Measurements from ENCODE around the gene KRTAP10-10. TPM values are rescaled to one million over a fixed set of nuclear protein-coding genes. Genes with fewer than 3 reads are reported as not detected.
A peak's percentile ranks its signal among the peaks of the same experiment; 100 is the strongest.

The KRTAP10-10 gene
- total and polyA plus RNA-seq, 2 of the 8 experiments (the other 6 are each of a cell fraction or from before 2014, with no cell fraction given) = not detected

DNA sequence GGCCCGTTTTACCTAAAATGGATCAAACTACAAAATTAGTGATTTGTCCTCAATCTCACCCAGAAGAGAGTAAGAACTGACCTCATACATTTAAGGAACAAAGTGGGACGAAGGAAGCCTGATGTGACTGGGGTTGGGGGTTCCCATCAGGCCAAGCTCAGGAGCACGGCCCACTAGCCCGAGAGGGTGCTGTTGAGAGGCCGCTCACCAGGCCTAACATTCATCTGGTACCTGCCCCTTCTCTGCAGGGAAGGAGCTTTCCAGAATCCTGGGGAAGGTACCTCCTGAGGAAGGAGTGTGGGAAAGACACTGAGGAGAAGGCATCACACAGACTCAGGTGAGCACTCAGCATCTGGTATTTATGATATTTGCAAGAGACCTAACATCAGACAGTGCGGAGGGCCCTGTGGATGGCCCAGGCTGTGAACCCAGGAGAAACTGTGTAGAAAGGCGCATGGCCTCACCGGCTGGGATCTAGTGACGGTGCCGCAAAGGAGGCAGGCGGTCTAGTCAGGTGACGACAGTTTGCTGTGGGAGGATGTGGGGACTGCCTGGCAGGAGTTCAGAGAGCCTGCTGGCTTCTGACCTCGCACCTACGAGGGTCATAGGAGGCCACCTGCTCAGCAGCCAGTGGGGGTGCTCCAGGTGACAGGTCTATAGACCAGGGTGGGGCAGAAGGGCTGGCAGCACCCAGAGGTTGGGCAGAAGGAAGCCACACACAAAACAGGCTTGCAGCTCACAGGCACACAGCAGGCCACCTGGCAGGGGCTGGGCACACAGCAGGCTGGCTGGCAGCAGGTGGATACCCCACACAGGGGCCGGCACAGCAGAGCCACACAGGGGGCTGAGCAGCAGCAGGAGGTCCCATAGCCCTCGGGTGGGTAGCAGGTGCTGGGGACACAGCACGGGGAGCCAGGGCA, 16.8 kb downstream of the KRTAP10-10 start:
- Histone ChIP-seq H3K23ac (ENCODE audit: insufficient read length) (no peak overlapping the region), H3K79me1 (ENCODE audit: low read depth, low read length) (no peaks in the 10 kb centered on the region), H3K36me3 (ENCODE audit: control insufficient read depth in 2 of 4, insufficient read depth in 4 of 4, low read length in 3 of 4) (no peaks in the 10 kb centered on the region), H2BK5ac (ENCODE audit: low read depth, low read length) (no peak overlapping the region), H3K14ac (ENCODE audit: insufficient read length) (no peak overlapping the region), H3K23me2 (ENCODE audit: low read depth, low read length) (no peaks in the 10 kb centered on the region), H3K4me3 (ENCODE audit: extremely low read depth in 1 of 4, insufficient read depth in 2 of 4, low read depth in 3 of 4, low read length in 4 of 4) (no peak overlapping the region), H2BK120ac (replicated peaks; ENCODE audit: low read depth, low read length) (no peak overlapping the region), H2AK5ac (ENCODE audit: low read depth, low read length) (0 out of 2 replicates have a peak overlapping the region, but pooled peaks have one; percentile 53), H2BK12ac (ENCODE audit: low read depth, low read length) (no peak overlapping the region), H3K4me1 (replicated peaks in 1 of 4; ENCODE audit: control insufficient read depth in 3 of 4, insufficient read depth in 4 of 4, low read length in 3 of 4) (peaks cover 0 to 3% (median 0%) of the 10 kb centered on the region in 4 experiments; a peak in 4 of 7 replicates), H4K5ac (ENCODE audit: insufficient read length, low read depth, low read length) (no peak overlapping the region), H3K27me3 (replicated peaks in 1 of 4; ENCODE audit: control insufficient read depth in 3 of 4, extremely low read depth in 1 of 4, insufficient read depth in 3 of 4, low read length in 3 of 4) (peaks cover 0 to 2% (median 0%) of the 10 kb centered on the region in 4 experiments; a peak in 1 of 7 replicates), H4K8ac (ENCODE audit: extremely low read depth, insufficient read depth, low read length) (no peak overlapping the region), H3K4ac (replicated peaks; ENCODE audit: insufficient read length, low read depth, low read length) (no peak overlapping the region), H3K27ac (ENCODE audit: low read depth, low read length) (no peak overlapping the region), H2BK15ac (ENCODE audit: low read length) (no peak overlapping the region), H3K18ac (ENCODE audit: extremely low read depth, low read length) (no peak overlapping the region), H3K4me2 (ENCODE audit: insufficient read depth in 1 of 2, low read depth in 2 of 2, low read length in 2 of 2) (no peak overlapping the region), H4K20me1 (replicated peaks in 1 of 2; ENCODE audit: control insufficient read depth in 1 of 2, insufficient read depth in 2 of 2, low read length in 2 of 2) (no peaks in the 10 kb centered on the region), H2BK20ac (ENCODE audit: low read length) (no peak overlapping the region), H4K91ac (replicated peaks; ENCODE audit: insufficient read length, low read length) (no peak overlapping the region), H3K79me2 (ENCODE audit: control insufficient read depth in 1 of 2, insufficient read depth in 2 of 2, low read length in 2 of 2) (no peaks in the 10 kb centered on the region), H3K9ac (replicated peaks in 1 of 4; ENCODE audit: extremely low read depth in 1 of 4, low read depth in 3 of 4, low read length in 3 of 4) (no peak overlapping the region), H3K9me3 (ENCODE audit: insufficient read depth in 2 of 2, low read depth in 1 of 2, low read length in 1 of 2) (peaks cover 0 to 4% of the 10 kb centered on the region in 2 experiments; a peak in 2 of 4 replicates), H3K56ac (replicated peaks; ENCODE audit: insufficient read length, low read depth, low read length) (no peak overlapping the region), H2AFZ (ENCODE audit: low read length) (no peak overlapping the region)
- CTCF ChIA-PET (ENCODE audit: partially characterized antibody) = interaction anchor here (1.0 kb wide), 1 partner anchor 35 kb away, joined by 3 read pairs; no protein-coding TSS in a partner anchor
- WGBS, 2 experiments (ENCODE audit: extremely low coverage in 1 of 2, insufficient coverage in 1 of 2, insufficient read length in 1 of 2, insufficient replicate concordance in 2 of 2, low coverage in 1 of 2, low lambda C conversion rate in 2 of 2, missing lambda C conversion rate in 1 of 2) = 92% methylated on average over 17 of the region's 17 CpGs; no CpG with 5 or more reads in 1 of the 2 experiments
- FAIRE-seq (no peak), DNase-seq (ENCODE audit: low read depth in 1 of 2, low spot score in 2 of 2) (no peak)
- POLR2A ChIA-PET (ENCODE audit: partially characterized antibody) = no interaction called here
- TF ChIP-seq TEAD4 (IDR thresholded peaks at IDR 0.05; ENCODE audit: low read depth, low read length) (no peak), CBX8 (IDR thresholded peaks at IDR 0.05; ENCODE audit: borderline replicate concordance, low read depth, low read length) (no peak), ASH2L (IDR thresholded peaks at IDR 0.05; ENCODE audit: low read length) (no peak), MAFK (IDR thresholded peaks at IDR 0.05; ENCODE audit: low read depth, low read length) (no peak), NANOG (IDR thresholded peaks at IDR 0.05; ENCODE audit: insufficient read depth, low read depth, low read length, poor library complexity, severe bottlenecking) (no peak), BACH1 (IDR thresholded peaks at IDR 0.05; ENCODE audit: low read length) (no peak), BCL11A (IDR thresholded peaks at IDR 0.05; ENCODE audit: low read depth in 2 of 2, low read length in 2 of 2) (no peak)
- TF ChIP-seq, protein P1, sequence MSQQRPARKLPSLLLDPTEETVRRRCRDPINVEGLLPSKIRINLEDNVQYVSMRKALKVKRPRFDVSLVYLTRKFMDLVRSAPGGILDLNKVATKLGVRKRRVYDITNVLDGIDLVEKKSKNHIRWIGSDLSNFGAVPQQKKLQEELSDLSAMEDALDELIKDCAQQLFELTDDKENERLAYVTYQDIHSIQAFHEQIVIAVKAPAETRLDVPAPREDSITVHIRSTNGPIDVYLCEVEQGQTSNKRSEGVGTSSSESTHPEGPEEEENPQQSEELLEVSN (IDR thresholded peaks at IDR 0.05) = no peak; the same call in 1 of the 2 replicates
- TF ChIP-seq, protein P2, sequence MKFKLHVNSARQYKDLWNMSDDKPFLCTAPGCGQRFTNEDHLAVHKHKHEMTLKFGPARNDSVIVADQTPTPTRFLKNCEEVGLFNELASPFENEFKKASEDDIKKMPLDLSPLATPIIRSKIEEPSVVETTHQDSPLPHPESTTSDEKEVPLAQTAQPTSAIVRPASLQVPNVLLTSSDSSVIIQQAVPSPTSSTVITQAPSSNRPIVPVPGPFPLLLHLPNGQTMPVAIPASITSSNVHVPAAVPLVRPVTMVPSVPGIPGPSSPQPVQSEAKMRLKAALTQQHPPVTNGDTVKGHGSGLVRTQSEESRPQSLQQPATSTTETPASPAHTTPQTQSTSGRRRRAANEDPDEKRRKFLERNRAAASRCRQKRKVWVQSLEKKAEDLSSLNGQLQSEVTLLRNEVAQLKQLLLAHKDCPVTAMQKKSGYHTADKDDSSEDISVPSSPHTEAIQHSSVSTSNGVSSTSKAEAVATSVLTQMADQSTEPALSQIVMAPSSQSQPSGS (IDR thresholded peaks at IDR 0.05; ENCODE audit: low read length) = no peak

All from H1 (cell line).